ENCODE data around the gene USH2A.

The USH2A gene

GRCh38 chr1:215932558-215932957 is 490.7 kb downstream of the USH2A start:
- Mint-ChIP-seq H3K9me3 (peaks cover 3% of the 10 kb centered on the region), H3K36me3 (ENCODE audit: low read depth) (no peaks in the 10 kb centered on the region), H3K4me1 (ENCODE audit: low read depth) (no peaks in the 10 kb centered on the region), H3K27ac (no peak overlapping the region), H3K4me3 (no peak overlapping the region), H3K27me3 (no peaks in the 10 kb centered on the region)
- DNase-seq = no peak

DNA sequence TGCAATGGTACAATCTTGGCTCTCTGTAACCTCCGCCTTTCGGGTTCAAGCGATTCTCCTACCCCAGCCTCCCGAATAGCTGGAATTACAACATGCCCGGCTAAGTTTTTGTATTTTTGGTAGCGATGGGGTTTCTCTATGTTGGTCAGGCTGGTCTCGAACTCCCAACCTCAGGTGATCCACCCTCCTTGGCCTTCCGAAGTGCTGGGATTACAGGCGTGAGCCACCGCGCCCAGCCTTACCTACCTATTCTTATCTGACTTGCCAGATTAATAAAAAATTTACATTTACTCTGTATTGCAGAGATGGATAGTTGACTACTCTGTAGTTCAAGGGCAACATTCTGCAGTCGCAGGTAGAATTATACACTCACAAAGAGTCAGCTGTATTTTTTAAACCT is 496.6 kb downstream of the USH2A start:
- Mint-ChIP-seq H3K27ac (no peak overlapping the region), H3K36me3 (ENCODE audit: low read depth) (no peaks in the 10 kb centered on the region), H3K27me3 (no peaks in the 10 kb centered on the region), H3K9me3 (peaks cover 6% of the 10 kb centered on the region), H3K4me1 (ENCODE audit: low read depth) (no peaks in the 10 kb centered on the region), H3K4me3 (no peak overlapping the region)
- no peak for DNase-seq

- Mint-ChIP-seq H3K9me3 (peaks cover 16% of the 10 kb centered on the region), H3K4me3 (no peak overlapping the region), H3K27me3 (no peaks in the 10 kb centered on the region), H3K4me1 (ENCODE audit: low read depth) (no peaks in the 10 kb centered on the region), H3K36me3 (ENCODE audit: low read depth) (no peaks in the 10 kb centered on the region), H3K27ac (no peak overlapping the region)
- DNase-seq = no peak
Observed at GRCh38 chr1:215923129-215923824, 500.0 kb downstream of the USH2A start.

DNA sequence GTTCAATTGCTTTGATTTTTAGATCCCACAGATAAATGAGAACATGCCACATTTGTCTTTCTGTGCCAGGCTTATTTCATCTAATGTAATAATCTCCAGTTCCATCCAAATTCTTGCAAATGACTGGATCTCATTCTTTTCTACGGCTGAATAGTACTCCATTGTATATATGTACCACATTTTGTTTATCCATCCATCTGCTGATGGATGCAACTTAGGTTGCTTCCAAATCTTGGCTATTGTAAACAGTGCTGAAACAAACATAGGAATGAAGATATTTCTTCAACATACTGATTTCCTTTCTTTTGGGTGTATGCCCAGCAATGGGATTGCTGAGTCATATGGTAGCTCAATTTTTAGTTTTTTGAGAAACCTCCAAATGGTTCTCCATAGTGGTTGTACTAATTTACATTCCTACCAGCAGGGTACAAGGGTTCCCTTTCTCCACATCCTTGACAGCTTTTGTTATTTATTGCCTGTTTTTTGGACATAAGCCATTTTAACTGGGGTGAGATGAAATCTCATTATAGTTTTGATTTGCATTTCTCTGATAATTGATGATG is 511.8 kb downstream of the USH2A start:
- no peak overlapping the region for H3K27ac Mint-ChIP-seq
- DNase-seq = no peak
- H3K4me1 Mint-ChIP-seq (ENCODE audit: low read depth) = no peaks in the 10 kb centered on the region
- H3K36me3 Mint-ChIP-seq (ENCODE audit: low read depth) = no peaks in the 10 kb centered on the region
- H3K9me3 Mint-ChIP-seq = peaks cover 31% of the 10 kb centered on the region
- no peaks in the 10 kb centered on the region for H3K27me3 Mint-ChIP-seq
- no peak overlapping the region for H3K4me3 Mint-ChIP-seq

GRCh38 chr1:215905493-215906115 is 517.6 kb downstream of the USH2A start:
- Mint-ChIP-seq H3K9me3 (peaks cover 10% of the 10 kb centered on the region), H3K4me1 (ENCODE audit: low read depth) (no peaks in the 10 kb centered on the region), H3K27ac (no peak overlapping the region), H3K27me3 (no peaks in the 10 kb centered on the region), H3K36me3 (ENCODE audit: low read depth) (no peaks in the 10 kb centered on the region), H3K4me3 (no peak overlapping the region)
- no peak for DNase-seq

DNA sequence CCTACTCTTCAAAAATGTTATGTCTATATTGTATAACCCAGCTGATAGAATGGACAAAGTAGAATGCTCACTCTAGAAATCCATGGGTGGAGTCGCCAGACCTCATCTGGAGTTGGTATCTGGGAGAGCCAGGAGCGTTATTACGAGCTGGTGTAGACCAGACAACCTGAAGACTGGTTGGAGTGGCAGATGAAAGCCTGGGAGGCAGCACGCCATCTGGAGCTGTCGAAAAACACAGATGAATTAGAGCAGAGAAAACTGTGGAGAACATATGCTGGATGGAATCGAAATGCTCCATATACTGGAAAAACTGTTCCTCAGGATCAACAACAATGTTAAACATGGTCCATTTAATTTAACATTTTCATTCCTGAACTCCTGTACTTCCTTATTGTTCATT is 522.6 kb downstream of the USH2A start:
- Mint-ChIP-seq H3K36me3 (ENCODE audit: low read depth) (no peaks in the 10 kb centered on the region), H3K4me1 (ENCODE audit: low read depth) (no peaks in the 10 kb centered on the region), H3K27ac (no peak overlapping the region), H3K27me3 (no peaks in the 10 kb centered on the region), H3K9me3 (peaks cover 7% of the 10 kb centered on the region), H3K4me3 (no peak overlapping the region)
- DNase-seq = no peak

- no peaks in the 10 kb centered on the region for H3K36me3 Mint-ChIP-seq (ENCODE audit: low read depth)
- H3K9me3 Mint-ChIP-seq = peaks cover 7% of the 10 kb centered on the region
- no peak overlapping the region for H3K4me3 Mint-ChIP-seq
- no peaks in the 10 kb centered on the region for H3K27me3 Mint-ChIP-seq
- no peak for DNase-seq
- no peak overlapping the region for H3K27ac Mint-ChIP-seq
- no peaks in the 10 kb centered on the region for H3K4me1 Mint-ChIP-seq (ENCODE audit: low read depth)
Observed at GRCh38 chr1:215899901-215900300, 523.3 kb downstream of the USH2A start.

GRCh38 chr1:215895893-215896292 is 527.4 kb downstream of the USH2A start:
- no peak for DNase-seq
- H3K27ac Mint-ChIP-seq = no peak overlapping the region
- no peak overlapping the region for H3K4me3 Mint-ChIP-seq
- no peaks in the 10 kb centered on the region for H3K27me3 Mint-ChIP-seq
- H3K36me3 Mint-ChIP-seq (ENCODE audit: low read depth) = no peaks in the 10 kb centered on the region
- H3K9me3 Mint-ChIP-seq = peaks cover 8% of the 10 kb centered on the region
- H3K4me1 Mint-ChIP-seq (ENCODE audit: low read depth) = no peaks in the 10 kb centered on the region

DNA sequence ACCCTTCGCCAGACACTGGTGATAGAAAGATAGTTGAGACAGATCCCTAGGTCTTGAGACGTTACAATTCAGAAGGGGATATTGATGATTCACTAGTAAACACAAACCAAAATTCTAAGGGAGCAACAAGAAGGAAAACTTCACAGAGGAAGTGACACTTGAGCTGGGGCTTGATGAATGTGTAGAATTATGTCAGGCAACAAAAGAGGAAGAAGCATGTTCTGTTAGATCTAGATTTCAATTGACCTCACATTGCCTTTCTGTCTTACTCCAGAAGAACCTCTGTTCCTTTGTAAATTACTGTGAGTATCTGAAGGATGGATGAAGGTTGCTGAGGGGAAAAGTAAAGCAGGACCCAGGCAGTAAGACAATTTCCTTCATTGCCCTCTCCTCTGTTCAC is 528.0 kb downstream of the USH2A start:
- H3K27ac Mint-ChIP-seq = no peak overlapping the region
- no peaks in the 10 kb centered on the region for H3K36me3 Mint-ChIP-seq (ENCODE audit: low read depth)
- no peaks in the 10 kb centered on the region for H3K27me3 Mint-ChIP-seq
- DNase-seq = no peak
- peaks cover 8% of the 10 kb centered on the region for H3K9me3 Mint-ChIP-seq
- H3K4me3 Mint-ChIP-seq = no peak overlapping the region
- no peaks in the 10 kb centered on the region for H3K4me1 Mint-ChIP-seq (ENCODE audit: low read depth)

DNA sequence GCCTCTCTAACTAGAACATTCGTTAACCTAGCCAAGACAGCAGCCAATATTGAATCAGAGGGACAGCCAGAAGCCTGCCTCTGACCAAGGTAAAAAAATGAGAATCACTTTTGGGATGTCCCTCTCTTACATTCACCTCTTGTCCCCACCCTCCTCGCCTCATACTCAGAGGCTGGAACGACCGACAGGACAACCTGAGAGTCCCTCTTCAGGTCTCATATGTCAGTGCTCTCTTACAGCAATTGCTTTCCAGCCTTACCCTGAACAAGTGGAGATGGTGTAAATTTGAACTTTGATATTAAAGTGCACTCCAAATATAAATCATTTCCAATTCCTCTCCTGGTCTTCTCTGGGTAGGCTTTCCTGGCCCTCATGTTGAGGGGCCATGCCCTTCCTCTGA is 528.6 kb downstream of the USH2A start:
- Mint-ChIP-seq H3K27me3 (no peaks in the 10 kb centered on the region), H3K36me3 (ENCODE audit: low read depth) (no peaks in the 10 kb centered on the region), H3K4me3 (no peak overlapping the region), H3K4me1 (ENCODE audit: low read depth) (no peaks in the 10 kb centered on the region), H3K9me3 (peaks cover 8% of the 10 kb centered on the region), H3K27ac (no peak overlapping the region)
- no peak for DNase-seq

DNA sequence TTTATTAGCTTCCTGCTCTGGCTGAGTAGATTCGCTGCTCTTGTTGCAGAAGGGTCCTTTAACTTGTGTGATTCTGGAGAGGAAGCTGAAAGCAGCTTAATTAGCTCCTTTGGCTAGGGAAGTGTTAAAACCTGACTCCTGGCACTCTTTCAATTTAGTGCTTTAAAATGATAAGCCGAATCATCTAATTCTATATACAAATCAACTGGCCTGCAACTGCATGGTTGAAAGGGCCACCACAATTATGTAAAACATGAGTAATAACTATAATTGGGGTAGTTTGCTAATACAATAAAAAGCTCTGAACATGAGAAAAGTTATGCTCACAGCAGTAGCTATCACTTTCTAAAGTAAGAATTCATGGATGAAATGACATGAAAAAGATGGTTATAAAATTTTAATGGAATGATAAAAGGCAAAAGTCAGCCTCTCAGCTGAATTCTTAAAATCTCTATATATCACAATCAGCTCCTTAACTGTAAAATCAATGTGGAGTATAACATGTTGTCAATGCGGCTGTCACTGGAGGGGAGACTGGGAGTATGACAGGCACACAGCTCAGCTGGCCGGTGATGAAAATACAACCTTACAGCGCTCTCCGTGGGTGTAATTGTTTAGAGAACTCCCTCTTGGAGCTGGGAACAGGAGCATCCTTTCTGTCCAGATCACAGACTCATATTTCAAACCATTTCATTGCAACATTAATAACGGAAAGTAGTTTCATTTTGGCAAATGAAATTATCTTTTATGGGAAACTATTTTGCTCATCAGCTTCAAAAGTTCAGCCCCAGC is 531.8 kb downstream of the USH2A start:
- DNase-seq = no peak
- no peak overlapping the region for H3K4me3 Mint-ChIP-seq
- no peaks in the 10 kb centered on the region for H3K36me3 Mint-ChIP-seq (ENCODE audit: low read depth)
- peaks cover 5% of the 10 kb centered on the region for H3K9me3 Mint-ChIP-seq
- no peaks in the 10 kb centered on the region for H3K27me3 Mint-ChIP-seq
- H3K4me1 Mint-ChIP-seq (ENCODE audit: low read depth) = no peaks in the 10 kb centered on the region
- H3K27ac Mint-ChIP-seq = no peak overlapping the region

- no peak for DNase-seq
- Mint-ChIP-seq H3K4me3 (no peak overlapping the region), H3K36me3 (ENCODE audit: low read depth) (no peaks in the 10 kb centered on the region), H3K27ac (no peak overlapping the region), H3K4me1 (ENCODE audit: low read depth) (no peaks in the 10 kb centered on the region), H3K27me3 (no peaks in the 10 kb centered on the region), H3K9me3 (peaks cover 6% of the 10 kb centered on the region)
Observed at GRCh38 chr1:215890438-215890837, 532.8 kb downstream of the USH2A start.

DNA sequence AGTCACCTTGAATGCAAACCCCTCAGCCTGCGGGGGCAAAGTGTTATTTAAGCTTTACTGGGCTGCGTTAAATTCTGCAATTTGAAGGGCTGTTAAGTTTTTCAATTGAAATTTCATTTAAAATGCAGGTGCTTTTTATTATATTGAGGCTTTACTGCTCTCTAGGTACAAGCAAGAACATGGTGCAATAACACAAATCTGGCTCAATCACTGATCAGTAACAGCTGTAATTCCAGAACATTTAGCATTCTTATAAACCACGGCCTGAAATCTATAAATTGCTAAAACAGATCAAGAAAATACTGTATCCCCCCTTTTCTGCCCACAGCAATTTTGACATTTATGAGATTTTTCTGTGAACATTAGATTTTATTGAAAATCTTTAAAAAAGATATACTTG is 533.4 kb downstream of the USH2A start:
- Mint-ChIP-seq H3K27ac (no peak overlapping the region), H3K4me3 (no peak overlapping the region), H3K4me1 (ENCODE audit: low read depth) (no peaks in the 10 kb centered on the region), H3K27me3 (no peaks in the 10 kb centered on the region), H3K36me3 (ENCODE audit: low read depth) (no peaks in the 10 kb centered on the region), H3K9me3 (peaks cover 6% of the 10 kb centered on the region)
- DNase-seq = no peak

DNA sequence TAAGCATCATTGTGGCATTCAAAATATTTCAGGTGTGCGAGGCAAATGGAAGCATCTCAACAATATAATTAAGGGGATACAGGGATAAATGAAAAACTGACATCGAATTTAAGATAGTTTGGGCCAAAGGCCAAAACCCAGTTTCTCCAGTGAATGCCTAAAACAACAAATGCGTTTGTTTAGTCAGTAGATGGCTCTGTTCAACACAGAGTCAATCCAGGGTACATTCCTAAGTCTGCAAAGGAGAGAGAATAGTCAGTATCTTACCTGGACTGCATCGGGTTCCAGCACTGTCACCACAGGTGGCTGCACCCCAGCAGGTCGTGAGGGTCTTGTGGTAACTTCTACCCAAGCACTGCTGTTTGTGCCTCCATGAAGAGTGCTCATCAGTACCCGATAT is 535.1 kb downstream of the USH2A start:
- peaks cover 6% of the 10 kb centered on the region for H3K9me3 Mint-ChIP-seq
- no peaks in the 10 kb centered on the region for H3K36me3 Mint-ChIP-seq (ENCODE audit: low read depth)
- no peak overlapping the region for H3K27ac Mint-ChIP-seq
- DNase-seq = no peak
- H3K4me3 Mint-ChIP-seq = no peak overlapping the region
- H3K27me3 Mint-ChIP-seq = no peaks in the 10 kb centered on the region
- H3K4me1 Mint-ChIP-seq (ENCODE audit: low read depth) = no peaks in the 10 kb centered on the region

DNA sequence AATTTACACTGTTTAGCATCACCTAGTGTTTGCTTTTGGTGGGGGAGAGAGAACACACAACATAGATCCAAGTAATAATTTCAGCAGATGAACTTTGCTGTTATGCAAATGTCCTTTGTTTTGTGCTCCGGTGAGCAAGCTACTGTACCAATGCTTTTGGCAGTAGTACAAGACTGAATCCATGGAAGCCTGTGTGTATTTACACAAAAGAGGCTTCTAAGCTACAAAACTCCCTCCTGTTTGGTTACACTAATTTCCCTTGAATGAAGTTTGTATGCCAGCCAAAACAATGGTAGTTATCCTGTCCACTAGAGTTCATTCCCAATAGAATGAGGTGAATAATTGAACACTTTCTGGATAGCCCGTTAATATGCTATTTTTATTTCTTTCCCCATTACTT is 535.6 kb downstream of the USH2A start:
- Mint-ChIP-seq H3K36me3 (ENCODE audit: low read depth) (no peaks in the 10 kb centered on the region), H3K4me3 (no peak overlapping the region), H3K27me3 (no peaks in the 10 kb centered on the region), H3K9me3 (peaks cover 6% of the 10 kb centered on the region), H3K4me1 (ENCODE audit: low read depth) (no peaks in the 10 kb centered on the region), H3K27ac (no peak overlapping the region)
- no peak for DNase-seq
